NT2/D1 (cell line): ENCODE data around the gene KCNN3.

ENCODE experiments used
- YY1 ChIP-seq: IDR thresholded peaks from 2 replicates; pipeline ENCODE4 v1.6.1; 2011; ENCODE audit not compliant: insufficient read length, insufficient read depth
- ZNF274 ChIP-seq: IDR thresholded peaks from 2 replicates; pipeline ENCODE4 v1.6.1; 2011; ENCODE audit warnings: mild to moderate bottlenecking, low read depth, low read length

DNA sequence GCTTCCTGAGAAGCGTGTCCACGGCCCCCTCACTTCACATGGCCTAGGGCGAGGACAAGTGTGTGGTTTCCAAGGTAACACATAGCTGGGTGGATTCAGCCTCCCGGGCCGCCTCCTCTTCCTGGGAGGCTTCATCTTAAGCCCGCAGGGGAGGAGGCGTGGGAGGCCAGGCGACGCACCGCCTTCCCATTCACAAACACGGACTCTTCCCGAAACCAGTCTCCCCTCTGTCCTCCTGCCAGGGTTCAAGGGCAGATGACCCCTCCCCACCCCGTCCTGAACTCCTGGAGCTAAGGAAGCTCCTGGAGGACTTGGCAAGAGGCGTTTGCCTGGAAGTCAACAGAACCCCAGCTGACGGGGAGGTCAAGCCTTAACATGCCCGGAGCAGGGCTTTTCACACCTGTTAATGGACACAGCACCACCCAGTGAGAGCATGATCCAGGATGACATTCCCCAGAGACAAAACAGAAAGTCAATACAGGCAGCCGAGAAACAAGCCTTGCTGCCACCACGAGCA lies 56.7 kb downstream of the KCNN3 start:
- TF ChIP-seq YY1 (no peak), ZNF274 (no peak)
